Endothelial cell of umbilical vein (primary cell): ENCODE data around the gene SH3PXD2A. TPM values are rescaled to one million over a fixed set of nuclear protein-coding genes. Genes with fewer than 3 reads are reported as not detected.
"Not testable (repeated sequence)": the region's sequence is repeated elsewhere in the genome, so short reads cannot be mapped to it uniquely, and the experiment has no call there.

ENCODE experiments used
- BruUV-seq: library from RNA; stranded (reverse); fragments of 400-500 nt; replicated peaks from 2 replicates; lab custom pipeline; 2021; lab: Mats Ljungman, UMichigan
- CTCF ChIA-PET: fragments of 300-600, 350-600 bp; sonication (Branson Sonifier 250); formaldehyde crosslinking; loops from one replicate; lab custom pipeline; 2021; ENCODE audit warnings: antibody characterized with exemption, inconsistent platforms; lab: Charles Lee
- POLR2A ChIA-PET: fragments of 300-600, 350-600 bp; sonication (Branson Sonifier 250); formaldehyde crosslinking; loops from one replicate; lab custom pipeline; 2021; ENCODE audit warnings: antibody characterized with exemption, inconsistent platforms; lab: Charles Lee
- DNase-seq: peaks from one replicate; pipeline ENCODE4 v3.0.0-alpha.2; 2011; ENCODE audit warnings: low read depth, low spot score
- FAIRE-seq: peaks from 2 replicates; lab custom pipeline; 2011; peaks lifted over from hg19 to GRCh38; lab: Jason Lieb, UNC
- H2AFZ ChIP-seq: 2 replicates; pipeline ENCODE4 v1.6.0; 2012; ENCODE audit warnings: low read depth, low read length, control low read depth, inconsistent platforms
- H3K27ac ChIP-seq: 2 replicates; pipeline ENCODE4 v1.5.1; 2011; ENCODE audit warnings: low read depth, mild to moderate bottlenecking, control low read depth, low read length, moderate library complexity; ENCODE audit not compliant: insufficient read depth
- H3K27me3 ChIP-seq, 2 experiments: 2 replicates each; pipeline versions ENCODE4 v1.6.0 to v1.6.1; 2011; ENCODE audit warnings: low read length in 2 of 2, mixed read lengths in 1 of 2; ENCODE audit not compliant: control insufficient read depth in 2 of 2, insufficient read depth in 2 of 2
- H3K36me3 ChIP-seq, 2 experiments: 2 replicates in 1 of 2; 3 replicates in 1 of 2; pipeline ENCODE4 v1.5.1; 2011; ENCODE audit warnings: low read length in 2 of 2, mild to moderate bottlenecking in 1 of 2, moderate library complexity in 1 of 2; ENCODE audit not compliant: control insufficient read depth in 2 of 2, insufficient read depth in 2 of 2; ENCODE audit errors: extremely low read depth in 1 of 2
- H3K4me1 ChIP-seq: 3 replicates; pipeline ENCODE4 v1.5.1; 2011; ENCODE audit warnings: mild to moderate bottlenecking, low read length; ENCODE audit not compliant: control insufficient read depth, insufficient read depth; ENCODE audit errors: extremely low read depth
- H3K4me2 ChIP-seq: 2 replicates; pipeline ENCODE4 v1.6.1; 2011; ENCODE audit warnings: low read length, control low read depth, mixed read lengths; ENCODE audit not compliant: insufficient read depth
- H3K4me3 ChIP-seq, 3 experiments: fragments of 200-600 bp in 1 of 3; sonication (generic), shearing (Covaris generic) in 1 of 3; replicated peaks in 1 of 3; 2 replicates each; pipeline ENCODE4 v1.5.1; 2011 to 2016; ENCODE audit warnings: control low read depth in 3 of 3, low read length in 3 of 3, mild to moderate bottlenecking in 2 of 3, inconsistent platforms in 1 of 3, low read depth in 1 of 3, moderate library complexity in 1 of 3; ENCODE audit not compliant: insufficient read depth in 1 of 3
- H3K79me2 ChIP-seq: 2 replicates; pipeline ENCODE4 v1.6.0; 2012; ENCODE audit warnings: low read length, inconsistent platforms; ENCODE audit not compliant: control insufficient read depth, insufficient read depth
- H3K9ac ChIP-seq: replicated peaks from 2 replicates; pipeline ENCODE3; 2011; ENCODE audit warnings: low read length, control low read depth; ENCODE audit not compliant: insufficient read depth; ENCODE audit errors: extremely low read depth
- H3K9me1 ChIP-seq: replicated peaks from 3 replicates; pipeline ENCODE4 v1.6.0; 2011; ENCODE audit warnings: mild to moderate bottlenecking, low read length; ENCODE audit not compliant: control insufficient read depth, insufficient read depth; ENCODE audit errors: extremely low read depth
- H3K9me3 ChIP-seq: replicated peaks from 2 replicates; pipeline ENCODE4 v1.5.1; 2012; ENCODE audit warnings: low read length, inconsistent platforms; ENCODE audit not compliant: control insufficient read depth, insufficient read depth
- H4K20me1 ChIP-seq: replicated peaks from 2 replicates; pipeline ENCODE3; 2011; ENCODE audit warnings: mild to moderate bottlenecking, low read length; ENCODE audit not compliant: control insufficient read depth, insufficient read depth; ENCODE audit errors: extremely low read depth
- CTCF ChIP-seq, 2 donors: IDR thresholded peaks; 1 replicate in 1 of 2; 2 replicates in 1 of 2; pipeline ENCODE4 v1.5.1; 2011; ENCODE audit warnings: low read length in 2 of 2, mild to moderate bottlenecking in 2 of 2, moderate library complexity in 2 of 2, control low read depth in 1 of 2, inconsistent platforms in 1 of 2, low read depth in 1 of 2; ENCODE audit not compliant: insufficient read depth in 1 of 2; ENCODE audit errors: extremely low read depth in 1 of 2
- EZH2 ChIP-seq: IDR thresholded peaks from 2 replicates; pipeline ENCODE4 v1.6.1; 2012; ENCODE audit warnings: borderline replicate concordance, low read depth, mild to moderate bottlenecking, moderate library complexity, low read length, inconsistent platforms; ENCODE audit not compliant: severe bottlenecking
- FOS ChIP-seq: IDR thresholded peaks from 2 replicates; pipeline ENCODE4 v1.6.1; 2011; ENCODE audit warnings: mild to moderate bottlenecking, low read length, moderate library complexity, borderline replicate concordance; ENCODE audit not compliant: insufficient read depth
- GATA2 ChIP-seq: IDR thresholded peaks from 2 replicates; pipeline ENCODE4 v1.7.0; 2011; ENCODE audit warnings: low read depth, mild to moderate bottlenecking, moderate library complexity, mixed read lengths, low read length; ENCODE audit not compliant: insufficient read length, insufficient read depth
- JUN ChIP-seq: IDR thresholded peaks from 2 replicates; pipeline ENCODE4 v1.6.1; 2011; ENCODE audit warnings: borderline replicate concordance, low read depth; ENCODE audit not compliant: insufficient read length, insufficient read depth
- MAX ChIP-seq: IDR thresholded peaks from 2 replicates; pipeline ENCODE4 v1.6.1; 2011; ENCODE audit not compliant: insufficient read depth, insufficient read length
- MYC ChIP-seq: IDR thresholded peaks from one replicate; pipeline ENCODE4 v1.6.1; 2011; ENCODE audit warnings: mild to moderate bottlenecking, low read depth, low read length
- POLR2A ChIP-seq: IDR thresholded peaks from 2 replicates; pipeline ENCODE4 v1.6.1; 2012; ENCODE audit warnings: low read depth, mild to moderate bottlenecking, control low read depth, low read length
- POLR2AphosphoS5 ChIP-seq: IDR thresholded peaks from 2 replicates; pipeline ENCODE4 v1.6.1; 2012; ENCODE audit warnings: low read depth, mild to moderate bottlenecking, control low read depth, low read length, moderate library complexity; ENCODE audit not compliant: insufficient read depth
- dilution Hi-C: fragments of 300-500 bp; cut with MboI; formaldehyde crosslinking; loops from one replicate; pipeline ENCODE4 v1.15.0; 2019; ENCODE audit warnings: low sequenced_read_pairs; ENCODE audit not compliant: extremely low pct_ligation_motif_present
- intact Hi-C: fragments of 100-400 bp; cut with micrococcal nuclease; formaldehyde crosslinking; loops from one replicate; pipeline ENCODE4 v1.10.0; 2022
- polyA plus RNA-seq, 4 experiments: library from polyadenylated mRNA; depleted of rRNA in 3 of 4; stranded (reverse) in 3 of 4; unstranded in 1 of 4; fragments of >200 nt; gene quantifications; 2 replicates each; pipeline versions ENCODE4 v1.2.1 to v1.2.3, GENCODE V29; 2011 to 2012; ENCODE audit warnings: missing spikeins in 1 of 4
- total RNA-seq: library from RNA; stranded (reverse); gene quantifications from 2 replicates; pipeline ENCODE4 v1.2.3, GENCODE V29; 2021

SH3PXD2A gene
- total and polyA plus RNA-seq, 2 donors (not counting 3 experiments of a cell fraction or from before 2014, with no cell fraction given) = 1.4 to 5.1 TPM

- BruUV-seq = no TSS peak
- Histone ChIP-seq H3K4me3 (no peak overlapping the region), H2AFZ (no peak overlapping the region), H3K36me3 (no peaks in the 10 kb centered on the region), H3K27me3 (no peaks in the 10 kb centered on the region), H3K9me3 (no peaks in the 10 kb centered on the region), H3K27ac (no peak overlapping the region), H3K4me2 (no peak overlapping the region), H3K9ac (no peak overlapping the region), H3K4me1 (peaks cover 21% of the 10 kb centered on the region), H3K9me1 (no peaks in the 10 kb centered on the region), H4K20me1 (no peaks in the 10 kb centered on the region), H3K79me2 (no peaks in the 10 kb centered on the region)
- intact Hi-C loops (no loop called here), dilution Hi-C loops (no loop called here)
- DNase-seq (no peak), FAIRE-seq (no peak)
- TF ChIP-seq POLR2AphosphoS5 (no peak), GATA2 (no peak), JUN (no peak), MAX (no peak), CTCF (IDR thresholded peaks at IDR 0.05; ENCODE audit: extremely low read depth in 1 of 2, insufficient read depth in 1 of 2, low read depth in 1 of 2, low read length in 2 of 2) (no peak), MYC (no peak), EZH2 (no peak), POLR2A (no peak), FOS (no peak)
- CTCF ChIA-PET = interaction anchor here (0.6 kb wide), 1 partner anchor 101 kb away, joined by 3 read pairs; no protein-coding TSS in a partner anchor
- POLR2A ChIA-PET = no interaction called here
These were observed 123.6 kb downstream of the SH3PXD2A start for GRCh38 chr10:103731609-103732270.

- H3K36me3 ChIP-seq, H3K27ac ChIP-seq, H3K9me1 ChIP-seq, H3K9ac ChIP-seq, intact Hi-C loops, H3K79me2 ChIP-seq, H3K4me2 ChIP-seq, H4K20me1 ChIP-seq, FAIRE-seq, H3K4me3 ChIP-seq, BruUV-seq, H2AFZ ChIP-seq, H3K9me3 ChIP-seq, H3K27me3 ChIP-seq, dilution Hi-C loops, DNase-seq, POLR2A ChIA-PET: not testable (repeated sequence)
- peaks cover 21% of the 10 kb centered on the region for H3K4me1 ChIP-seq
- CTCF ChIA-PET = interaction anchor here (0.9 to 1.0 kb wide), 2 partner anchors 19 to 80 kb away, joined by 3 to 4 read pairs; no protein-coding TSS in a partner anchor
These were observed 124.3 kb downstream of the SH3PXD2A start for GRCh38 chr10:103731026-103731425.
